ENCODE data around the gene LMX1A. TPM values are rescaled to one million over a fixed set of nuclear protein-coding genes. Genes with fewer than 3 reads are reported as not detected.

The LMX1A gene
- total RNA-seq, 1 experiment from 2014 or later, result not detected

DNA sequence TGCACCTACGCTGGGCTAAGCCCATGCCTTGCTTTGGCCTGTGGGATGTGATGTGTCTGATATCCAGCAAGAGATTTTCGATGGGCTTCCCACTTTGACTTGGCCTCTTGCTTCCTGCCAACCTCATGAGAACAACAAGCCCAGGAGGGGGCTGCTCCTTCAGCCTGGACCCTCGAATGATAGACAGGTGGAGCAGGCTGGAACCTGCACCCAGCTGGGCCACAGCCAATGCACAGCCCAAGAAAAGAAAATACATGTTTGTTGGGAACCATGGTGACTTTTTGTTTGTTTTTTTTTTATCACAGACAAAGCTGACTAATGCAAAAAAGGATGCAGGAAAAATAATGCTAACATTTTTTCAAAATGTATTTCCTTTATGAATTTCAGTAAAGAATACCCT lies 144.3 kb downstream of the LMX1A start:
- ATAC-seq (no peak), DNase-seq (ENCODE audit: low read depth, low spot score) (no peak)
- intact Hi-C loops (cut with micrococcal nuclease; ENCODE audit: unreplicated experiment), result no loop called here
- TF ChIP-seq, protein P1, sequence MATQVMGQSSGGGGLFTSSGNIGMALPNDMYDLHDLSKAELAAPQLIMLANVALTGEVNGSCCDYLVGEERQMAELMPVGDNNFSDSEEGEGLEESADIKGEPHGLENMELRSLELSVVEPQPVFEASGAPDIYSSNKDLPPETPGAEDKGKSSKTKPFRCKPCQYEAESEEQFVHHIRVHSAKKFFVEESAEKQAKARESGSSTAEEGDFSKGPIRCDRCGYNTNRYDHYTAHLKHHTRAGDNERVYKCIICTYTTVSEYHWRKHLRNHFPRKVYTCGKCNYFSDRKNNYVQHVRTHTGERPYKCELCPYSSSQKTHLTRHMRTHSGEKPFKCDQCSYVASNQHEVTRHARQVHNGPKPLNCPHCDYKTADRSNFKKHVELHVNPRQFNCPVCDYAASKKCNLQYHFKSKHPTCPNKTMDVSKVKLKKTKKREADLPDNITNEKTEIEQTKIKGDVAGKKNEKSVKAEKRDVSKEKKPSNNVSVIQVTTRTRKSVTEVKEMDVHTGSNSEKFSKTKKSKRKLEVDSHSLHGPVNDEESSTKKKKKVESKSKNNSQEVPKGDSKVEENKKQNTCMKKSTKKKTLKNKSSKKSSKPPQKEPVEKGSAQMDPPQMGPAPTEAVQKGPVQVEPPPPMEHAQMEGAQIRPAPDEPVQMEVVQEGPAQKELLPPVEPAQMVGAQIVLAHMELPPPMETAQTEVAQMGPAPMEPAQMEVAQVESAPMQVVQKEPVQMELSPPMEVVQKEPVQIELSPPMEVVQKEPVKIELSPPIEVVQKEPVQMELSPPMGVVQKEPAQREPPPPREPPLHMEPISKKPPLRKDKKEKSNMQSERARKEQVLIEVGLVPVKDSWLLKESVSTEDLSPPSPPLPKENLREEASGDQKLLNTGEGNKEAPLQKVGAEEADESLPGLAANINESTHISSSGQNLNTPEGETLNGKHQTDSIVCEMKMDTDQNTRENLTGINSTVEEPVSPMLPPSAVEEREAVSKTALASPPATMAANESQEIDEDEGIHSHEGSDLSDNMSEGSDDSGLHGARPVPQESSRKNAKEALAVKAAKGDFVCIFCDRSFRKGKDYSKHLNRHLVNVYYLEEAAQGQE (IDR thresholded peaks at IDR 0.05; ENCODE audit: insufficient read depth in 1 of 2, low read depth in 2 of 2, low read length in 1 of 2), result no peak
- TF ChIP-seq, protein P2, sequence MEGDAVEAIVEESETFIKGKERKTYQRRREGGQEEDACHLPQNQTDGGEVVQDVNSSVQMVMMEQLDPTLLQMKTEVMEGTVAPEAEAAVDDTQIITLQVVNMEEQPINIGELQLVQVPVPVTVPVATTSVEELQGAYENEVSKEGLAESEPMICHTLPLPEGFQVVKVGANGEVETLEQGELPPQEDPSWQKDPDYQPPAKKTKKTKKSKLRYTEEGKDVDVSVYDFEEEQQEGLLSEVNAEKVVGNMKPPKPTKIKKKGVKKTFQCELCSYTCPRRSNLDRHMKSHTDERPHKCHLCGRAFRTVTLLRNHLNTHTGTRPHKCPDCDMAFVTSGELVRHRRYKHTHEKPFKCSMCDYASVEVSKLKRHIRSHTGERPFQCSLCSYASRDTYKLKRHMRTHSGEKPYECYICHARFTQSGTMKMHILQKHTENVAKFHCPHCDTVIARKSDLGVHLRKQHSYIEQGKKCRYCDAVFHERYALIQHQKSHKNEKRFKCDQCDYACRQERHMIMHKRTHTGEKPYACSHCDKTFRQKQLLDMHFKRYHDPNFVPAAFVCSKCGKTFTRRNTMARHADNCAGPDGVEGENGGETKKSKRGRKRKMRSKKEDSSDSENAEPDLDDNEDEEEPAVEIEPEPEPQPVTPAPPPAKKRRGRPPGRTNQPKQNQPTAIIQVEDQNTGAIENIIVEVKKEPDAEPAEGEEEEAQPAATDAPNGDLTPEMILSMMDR (IDR thresholded peaks at IDR 0.05), result no peak
- TF ChIP-seq TCF7L2 (IDR thresholded peaks at IDR 0.05; ENCODE audit: low read depth, low read length), result no peak
- no peak for TF ChIP-seq POLR2AphosphoS5 (IDR thresholded peaks at IDR 0.05; ENCODE audit: low read depth, low read length)
- no peak for TF ChIP-seq SIN3A (IDR thresholded peaks at IDR 0.05; ENCODE audit: borderline replicate concordance, insufficient read depth, low read depth, low read length)
- POLR2A ChIA-PET, result no interaction called here
- Histone ChIP-seq H3K4me3 (ENCODE audit: low read depth in 2 of 2, low read length in 2 of 2) (no peak overlapping the region), H3K9me3 (ENCODE audit: control insufficient read depth, insufficient read depth, low read depth, low read length) (no peaks in the 10 kb centered on the region), H3K4me1 (ENCODE audit: control insufficient read depth, insufficient read depth, low read length) (no peaks in the 10 kb centered on the region), H3K36me3 (ENCODE audit: control insufficient read depth, insufficient read depth, low read length) (no peaks in the 10 kb centered on the region), H3K27me3 (ENCODE audit: control insufficient read depth, insufficient read depth, low read length) (no peaks in the 10 kb centered on the region), H3K27ac (ENCODE audit: low read length) (no peak overlapping the region)
- in situ Hi-C loops (cut with HindIII; ENCODE audit: low pct_unique_long_range_greater_than_20kb, low sequenced_read_pairs), result no loop called here
- BruUV-seq (replicated peaks), result no TSS peak
- CTCF ChIA-PET, result no interaction called here

DNA sequence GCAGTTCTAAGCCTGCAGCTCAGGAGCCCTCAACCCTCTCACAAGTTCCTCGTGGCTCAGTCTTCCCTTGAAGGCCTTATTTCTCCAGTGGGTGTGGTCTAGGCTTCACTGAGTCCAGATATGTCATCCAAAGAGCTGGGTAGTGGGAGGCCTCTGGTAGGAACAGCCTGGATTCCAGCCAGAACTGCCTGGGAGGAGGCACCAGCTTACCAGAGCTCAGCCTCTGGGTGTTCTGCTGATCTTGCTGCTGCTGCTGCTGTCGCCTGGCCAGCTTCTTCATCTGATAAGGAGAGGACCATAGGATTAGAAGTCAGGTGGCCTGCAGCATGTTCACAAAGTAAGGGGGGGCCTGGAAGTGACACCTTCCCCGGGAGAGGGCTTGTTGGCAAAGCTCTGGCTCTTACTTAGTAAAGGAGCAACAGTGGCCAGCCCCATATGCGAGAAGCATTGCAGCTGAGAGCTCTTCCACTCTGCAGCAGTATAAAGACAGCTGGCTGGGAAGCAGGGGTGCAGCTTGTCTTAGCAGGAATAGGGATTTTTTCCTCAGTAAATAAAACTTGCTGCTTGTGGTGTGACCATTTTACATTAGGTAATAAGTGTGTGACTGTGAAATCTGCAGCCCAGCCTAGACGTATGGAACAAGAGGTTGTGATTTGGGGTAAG lies 148.5 kb downstream of the LMX1A start:
- CTCF ChIA-PET, result no interaction called here
- BruUV-seq (replicated peaks), result no TSS peak
- TF ChIP-seq, protein P2 (IDR thresholded peaks at IDR 0.05), result no peak
- TF ChIP-seq, protein P1 (IDR thresholded peaks at IDR 0.05; ENCODE audit: insufficient read depth in 1 of 2, low read depth in 2 of 2, low read length in 1 of 2), result no peak
- TF ChIP-seq TCF7L2 (IDR thresholded peaks at IDR 0.05; ENCODE audit: low read depth, low read length), result no peak
- TF ChIP-seq SIN3A (IDR thresholded peaks at IDR 0.05; ENCODE audit: borderline replicate concordance, insufficient read depth, low read depth, low read length), result no peak
- no peak for TF ChIP-seq POLR2AphosphoS5 (IDR thresholded peaks at IDR 0.05; ENCODE audit: low read depth, low read length)

More for the DNA sequence above, 148.5 kb downstream of the LMX1A start:
- H3K27me3 ChIP-seq (ENCODE audit: control insufficient read depth, insufficient read depth, low read length), result no peaks in the 10 kb centered on the region
- ATAC-seq (no peak), DNase-seq (ENCODE audit: low read depth, low spot score) (no peak)
- no peak overlapping the region for H3K4me3 ChIP-seq (ENCODE audit: low read depth in 2 of 2, low read length in 2 of 2)
- H3K4me1 ChIP-seq (ENCODE audit: control insufficient read depth, insufficient read depth, low read length), result no peaks in the 10 kb centered on the region
- no peak overlapping the region for H3K27ac ChIP-seq (ENCODE audit: low read length)
- POLR2A ChIA-PET, result no interaction called here
- no peaks in the 10 kb centered on the region for H3K36me3 ChIP-seq (ENCODE audit: control insufficient read depth, insufficient read depth, low read length)
- intact Hi-C loops (cut with micrococcal nuclease; ENCODE audit: unreplicated experiment), result no loop called here
- no peaks in the 10 kb centered on the region for H3K9me3 ChIP-seq (ENCODE audit: control insufficient read depth, insufficient read depth, low read depth, low read length)
- in situ Hi-C loops (cut with HindIII; ENCODE audit: low pct_unique_long_range_greater_than_20kb, low sequenced_read_pairs), result no loop called here

Data from Panc1 (cell line).